ENCODE data around the gene TSPAN14. TPM values are rescaled to one million over a fixed set of nuclear protein-coding genes. Genes with fewer than 3 reads are reported as not detected.
"Not testable (repeated sequence)": the region's sequence is repeated elsewhere in the genome, so short reads cannot be mapped to it uniquely, and the experiment has no call there.

Gene TSPAN14
- polyA plus RNA-seq, 1 donor from 2014 or later, result 45.0 TPM

GRCh38 chr10:80540981-80541750, 87.1 kb downstream of the TSPAN14 start:
- peak overlapping the region; percentile 33 to 91 (median 63) for H3K27ac Mint-ChIP-seq
- H3K4me1 Mint-ChIP-seq, result peaks cover 25 to 33% (median 26%) of the 10 kb centered on the region in 3 donors
- no peaks in the 10 kb centered on the region for H3K27me3 Mint-ChIP-seq
- no peaks in the 10 kb centered on the region for H3K36me3 Mint-ChIP-seq
- H3K9me3 Mint-ChIP-seq, result no peaks in the 10 kb centered on the region
- H3K4me3 Mint-ChIP-seq, result peak overlapping the region; percentile 66 to 91 (median 75)

- peak overlapping the region in 2 of 3 donors; percentile 33 to 91 for H3K27ac Mint-ChIP-seq
- H3K4me3 Mint-ChIP-seq, result peak overlapping the region in 1 of 4 donors; percentile 91
- no peaks in the 10 kb centered on the region for H3K27me3 Mint-ChIP-seq
Measured at GRCh38 chr10:80542053-80542452, 87.9 kb downstream of the TSPAN14 start.

GRCh38 chr10:80542652-80543318, 88.7 kb downstream of the TSPAN14 start:
- H3K27ac Mint-ChIP-seq, result peak overlapping the region in 1 of 3 donors; percentile 91
- H3K36me3 Mint-ChIP-seq, result no peaks in the 10 kb centered on the region
- no peaks in the 10 kb centered on the region for H3K9me3 Mint-ChIP-seq
- H3K27me3 Mint-ChIP-seq, result peaks cover 1% of the 10 kb centered on the region
- peak overlapping the region in 1 of 4 donors; percentile 34 for H3K4me3 Mint-ChIP-seq
- H3K4me1 Mint-ChIP-seq, result peaks cover 19 to 29% (median 21%) of the 10 kb centered on the region in 3 donors

More at GRCh38 chr10:80542053-80542452, 87.9 kb downstream of the TSPAN14 start:
- H3K9me3 Mint-ChIP-seq, result no peaks in the 10 kb centered on the region
- no peaks in the 10 kb centered on the region for H3K36me3 Mint-ChIP-seq
- peaks cover 21 to 29% (median 23%) of the 10 kb centered on the region in 3 donors for H3K4me1 Mint-ChIP-seq

DNA sequence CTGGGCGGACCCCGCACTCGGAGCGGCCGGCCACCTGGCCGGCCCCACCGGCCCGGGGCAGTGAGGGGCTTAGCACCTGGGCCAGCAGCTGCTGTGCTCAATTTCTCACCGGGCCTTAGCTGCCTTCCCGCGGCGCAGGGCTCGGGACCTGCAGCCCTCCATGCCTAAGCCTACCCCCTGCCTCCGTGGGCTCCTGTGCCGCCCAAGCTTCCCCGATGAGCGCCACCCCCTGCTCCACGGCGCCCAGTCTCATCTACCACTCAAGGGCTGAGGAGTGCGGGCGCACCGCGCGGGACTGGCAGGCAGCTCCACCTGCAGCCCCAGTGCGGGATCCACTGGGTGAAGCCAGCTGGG, 89.2 kb downstream of the TSPAN14 start:
- not testable (repeated sequence) for H3K4me3 Mint-ChIP-seq, H3K27me3 Mint-ChIP-seq, H3K27ac Mint-ChIP-seq, H3K36me3 Mint-ChIP-seq, H3K9me3 Mint-ChIP-seq
- peaks cover 19 to 29% (median 21%) of the 10 kb centered on the region in 3 donors for H3K4me1 Mint-ChIP-seq

GRCh38 chr10:80544316-80544953, 90.3 kb downstream of the TSPAN14 start:
- Mint-ChIP-seq H3K36me3 (no peaks in the 10 kb centered on the region), H3K4me3 (peak overlapping the region in 2 of 4 donors; percentile 5 to 40)

DNA sequence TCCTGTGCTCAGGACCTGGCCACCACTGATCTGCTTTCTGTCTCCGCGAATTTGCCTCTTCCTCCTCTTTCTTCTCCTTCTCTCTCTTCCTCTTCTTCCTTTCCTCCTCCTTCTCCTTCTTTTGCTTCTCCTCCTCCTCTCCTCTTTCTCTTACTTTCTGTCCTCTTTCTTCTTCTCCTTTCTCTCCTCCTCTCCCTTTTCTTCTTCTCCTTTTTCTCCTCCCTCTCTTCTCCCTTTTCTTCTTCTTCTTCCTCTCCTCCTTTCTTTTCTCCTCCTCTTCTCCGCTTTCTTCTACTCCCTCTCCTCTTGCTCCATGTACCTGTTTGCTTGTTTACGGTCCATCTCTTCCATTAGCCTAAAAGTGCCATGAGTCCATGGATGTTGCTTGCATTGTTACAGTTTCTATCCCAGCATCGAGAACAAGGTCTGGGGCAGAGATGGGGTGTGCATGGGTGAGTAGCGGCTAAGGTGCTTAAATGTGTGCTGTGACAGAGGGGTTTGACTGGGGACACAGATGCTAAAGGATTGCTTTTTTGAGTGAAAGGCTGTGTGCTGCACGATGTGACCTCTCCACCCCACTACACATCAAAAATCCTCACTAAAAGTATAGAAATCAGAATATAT, 91.3 kb downstream of the TSPAN14 start:
- Mint-ChIP-seq H3K4me3 (no peak overlapping the region), H3K36me3 (no peaks in the 10 kb centered on the region), H3K9me3 (no peaks in the 10 kb centered on the region), H3K27ac (no peak overlapping the region), H3K4me1 (peaks cover 15 to 18% (median 16%) of the 10 kb centered on the region in 3 donors), H3K27me3 (peaks cover 3% of the 10 kb centered on the region)

More at GRCh38 chr10:80544316-80544953, 90.3 kb downstream of the TSPAN14 start:
- peak overlapping the region in 1 of 3 donors; percentile 20 for H3K27ac Mint-ChIP-seq
- H3K9me3 Mint-ChIP-seq, result no peaks in the 10 kb centered on the region
- peaks cover 3% of the 10 kb centered on the region for H3K27me3 Mint-ChIP-seq
- peaks cover 19 to 26% (median 21%) of the 10 kb centered on the region in 3 donors for H3K4me1 Mint-ChIP-seq

DNA sequence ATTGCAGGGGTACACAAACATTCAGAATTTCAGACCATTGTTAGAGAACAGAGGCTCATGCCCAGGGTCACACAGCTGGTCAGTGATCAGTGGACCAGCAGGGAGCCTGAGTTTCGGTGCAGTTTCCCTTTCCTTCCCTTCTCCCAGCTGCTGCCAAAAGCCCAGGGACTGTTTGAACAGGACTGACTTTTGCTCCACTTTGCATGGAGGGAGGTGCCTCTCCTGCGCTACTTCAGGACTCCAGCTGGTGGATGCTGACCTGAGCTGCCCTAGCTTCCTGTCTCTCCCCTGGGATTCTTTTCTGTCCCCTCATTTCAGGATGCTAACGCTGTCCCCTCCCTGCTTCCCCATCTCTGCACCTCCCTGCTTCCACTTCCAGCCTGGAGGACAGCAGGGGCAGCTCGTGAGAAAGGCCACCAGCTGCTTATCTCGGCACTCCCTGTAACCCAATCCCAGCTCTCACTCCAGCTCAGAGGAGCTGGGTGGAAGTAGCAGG, 98.1 kb downstream of the TSPAN14 start:
- Mint-ChIP-seq H3K9me3 (no peaks in the 10 kb centered on the region), H3K4me3 (no peak overlapping the region)

GRCh38 chr10:80553436-80553835, 99.3 kb downstream of the TSPAN14 start:
- Mint-ChIP-seq H3K4me1 (peaks cover 0 to 2% (median 0%) of the 10 kb centered on the region in 3 donors), H3K36me3 (no peaks in the 10 kb centered on the region), H3K27ac (no peak overlapping the region), H3K27me3 (peaks cover 4% of the 10 kb centered on the region), H3K4me3 (no peak overlapping the region), H3K9me3 (no peaks in the 10 kb centered on the region)

More for the DNA sequence above, 98.1 kb downstream of the TSPAN14 start:
- Mint-ChIP-seq H3K27ac (no peak overlapping the region), H3K4me1 (peaks cover 0 to 3% (median 0%) of the 10 kb centered on the region in 3 donors), H3K36me3 (no peaks in the 10 kb centered on the region), H3K27me3 (peaks cover 4% of the 10 kb centered on the region)

- Mint-ChIP-seq H3K27me3 (peaks cover 2% of the 10 kb centered on the region), H3K4me3 (no peak overlapping the region), H3K27ac (no peak overlapping the region), H3K9me3 (no peaks in the 10 kb centered on the region), H3K36me3 (no peaks in the 10 kb centered on the region), H3K4me1 (peaks cover 0 to 2% (median 0%) of the 10 kb centered on the region in 3 donors)
Measured at GRCh38 chr10:80554050-80554449, 99.9 kb downstream of the TSPAN14 start.

- Mint-ChIP-seq H3K27me3 (peaks cover 2% of the 10 kb centered on the region), H3K4me3 (peak overlapping the region in 1 of 4 donors; percentile 59), H3K27ac (no peak overlapping the region), H3K36me3 (no peaks in the 10 kb centered on the region), H3K9me3 (no peaks in the 10 kb centered on the region), H3K4me1 (peaks cover 0 to 2% (median 0%) of the 10 kb centered on the region in 3 donors)
Measured at GRCh38 chr10:80555415-80555814, 101.3 kb downstream of the TSPAN14 start.

GRCh38 chr10:80561950-80562349, 107.8 kb downstream of the TSPAN14 start:
- no peaks in the 10 kb centered on the region for H3K9me3 Mint-ChIP-seq
- H3K27me3 Mint-ChIP-seq, result peaks cover under 1% of the 10 kb centered on the region
- H3K36me3 Mint-ChIP-seq, result peaks cover 1% of the 10 kb centered on the region
- no peaks in the 10 kb centered on the region for H3K4me1 Mint-ChIP-seq
- no peak overlapping the region for H3K27ac Mint-ChIP-seq
- no peak overlapping the region for H3K4me3 Mint-ChIP-seq

DNA sequence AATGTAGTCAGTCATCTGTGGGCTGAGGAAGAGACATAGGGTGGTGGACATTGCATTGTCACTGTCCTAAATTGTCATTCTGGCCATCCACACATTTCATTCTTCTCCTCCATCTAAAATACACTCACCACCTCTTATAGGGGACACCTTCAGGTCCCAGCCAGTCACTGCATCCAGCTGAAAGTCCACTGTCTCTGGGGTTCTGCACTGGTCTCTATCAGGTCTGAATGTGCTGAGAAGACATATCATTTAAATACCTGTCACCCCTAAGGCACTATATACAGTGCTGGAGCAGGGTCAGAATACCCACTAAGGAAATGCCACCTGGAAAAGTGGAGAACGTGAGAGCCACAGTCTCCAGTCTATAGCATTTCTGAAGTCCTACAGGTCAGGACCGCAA, 113.2 kb downstream of the TSPAN14 start:
- Mint-ChIP-seq H3K27me3 (peaks cover 20% of the 10 kb centered on the region), H3K9me3 (peaks cover 0 to 2% (median 0%) of the 10 kb centered on the region in 3 donors), H3K27ac (no peak overlapping the region), H3K4me1 (no peaks in the 10 kb centered on the region), H3K4me3 (no peak overlapping the region), H3K36me3 (peaks cover 1% of the 10 kb centered on the region)

DNA sequence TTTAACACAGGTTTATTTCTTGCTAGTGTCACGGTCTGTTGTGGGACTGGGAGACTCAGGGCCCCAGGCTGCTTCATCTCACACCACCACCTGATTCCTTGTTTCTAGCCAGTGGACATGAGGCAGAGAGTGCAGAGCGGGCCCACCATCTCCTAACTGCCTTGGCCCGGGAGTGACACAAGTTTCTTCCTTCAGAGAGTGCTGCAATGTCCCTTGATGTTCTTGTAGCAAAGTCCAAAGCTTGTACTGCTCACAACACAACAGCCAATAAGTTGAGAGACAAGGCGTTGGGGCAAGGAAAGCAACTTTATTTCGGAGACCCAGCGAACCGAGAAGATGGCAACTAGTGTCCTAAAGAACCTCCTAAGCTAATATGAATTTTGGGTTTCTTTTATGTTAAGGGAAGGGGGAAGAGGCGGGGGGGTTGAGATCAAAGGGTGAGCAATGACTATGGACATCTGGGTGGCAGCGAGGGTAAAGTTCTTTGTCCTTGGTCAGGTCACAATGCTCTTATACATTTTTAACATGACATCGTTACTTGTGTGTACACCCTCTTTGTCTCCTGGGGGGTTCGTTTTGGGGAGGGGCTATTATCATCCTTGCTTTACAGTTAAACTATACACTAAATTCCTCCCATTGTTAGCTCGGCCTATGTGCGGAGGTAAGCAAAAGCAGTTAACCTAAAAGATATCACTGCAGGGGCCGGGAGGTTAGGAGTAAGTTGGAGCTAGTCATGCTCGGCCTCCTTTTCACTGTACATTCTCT, 115.2 kb downstream of the TSPAN14 start:
- H3K27me3 Mint-ChIP-seq, result peaks cover 20% of the 10 kb centered on the region
- no peak overlapping the region for H3K4me3 Mint-ChIP-seq
- H3K36me3 Mint-ChIP-seq, result no peaks in the 10 kb centered on the region
- H3K4me1 Mint-ChIP-seq, result no peaks in the 10 kb centered on the region
- no peak overlapping the region for H3K27ac Mint-ChIP-seq
- H3K9me3 Mint-ChIP-seq, result peaks cover 0 to 2% (median 0%) of the 10 kb centered on the region in 3 donors

- peaks cover 2% of the 10 kb centered on the region for H3K36me3 Mint-ChIP-seq
- H3K4me3 Mint-ChIP-seq, result no peak overlapping the region
- H3K27ac Mint-ChIP-seq, result no peak overlapping the region
- no peaks in the 10 kb centered on the region for H3K4me1 Mint-ChIP-seq
- peaks cover 0 to 2% (median 0%) of the 10 kb centered on the region in 3 donors for H3K9me3 Mint-ChIP-seq
- peaks cover 20% of the 10 kb centered on the region for H3K27me3 Mint-ChIP-seq
Measured at GRCh38 chr10:80571352-80571751, 117.2 kb downstream of the TSPAN14 start.

All from IgD-negative memory B cell (primary cell).